Measurements from ENCODE around the gene SDK2. TPM values are rescaled to one million over a fixed set of nuclear protein-coding genes. Genes with fewer than 3 reads are reported as not detected.
A peak's percentile ranks its signal among the peaks of the same experiment; 100 is the strongest.

Gene SDK2
- total RNA-seq, 1 donor from 2014 or later, result 11.2 TPM

GRCh38 chr17:73613271-73614233 lies 30.7 kb downstream of the SDK2 start:
- H3K27ac ChIP-seq (ENCODE audit: low read depth, low read length), result no peak overlapping the region
- H3K4me3 Mint-ChIP-seq (ENCODE audit: unreplicated experiment), result no peak overlapping the region
- no peak for DNase-seq (ENCODE audit: low read depth)

DNA sequence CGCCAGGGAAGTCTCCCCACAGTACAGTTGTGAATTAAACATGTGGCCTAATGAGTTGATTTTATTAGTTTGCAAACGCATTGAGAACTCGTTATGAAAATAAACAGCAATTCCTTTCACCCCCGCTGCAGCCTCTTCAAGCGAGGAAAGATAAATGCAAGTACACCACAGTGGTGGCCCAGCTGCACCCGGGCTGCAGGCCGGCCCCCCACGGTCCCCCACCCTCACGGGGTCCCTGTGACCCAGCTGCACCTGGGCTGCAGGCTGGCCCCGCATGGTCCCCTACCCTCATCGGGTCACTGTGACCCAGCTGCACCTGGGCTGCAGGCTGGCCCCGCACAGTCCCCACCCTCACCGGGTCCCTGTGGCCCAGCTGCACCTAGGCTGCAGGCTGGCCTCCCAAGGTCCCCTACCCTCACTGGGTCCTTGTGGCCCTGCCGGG lies 32.2 kb downstream of the SDK2 start:
- DNase-seq (ENCODE audit: low read depth) (no peak), FAIRE-seq (no peak)
- Mint-ChIP-seq H3K27me3 (ENCODE audit: low read depth, unreplicated experiment) (peaks cover 13% of the 10 kb centered on the region), H3K4me1 (ENCODE audit: low read depth, unreplicated experiment) (peaks cover 39% of the 10 kb centered on the region), H3K27ac (ENCODE audit: unreplicated experiment) (peak overlapping the region; percentile 44), H3K9me3 (ENCODE audit: unreplicated experiment) (peaks cover 3% of the 10 kb centered on the region), H3K4me3 (ENCODE audit: unreplicated experiment) (no peak overlapping the region), H3K36me3 (ENCODE audit: low read depth, unreplicated experiment) (peaks cover 10% of the 10 kb centered on the region)
- no peaks in the 10 kb centered on the region for H3K36me3 ChIP-seq (ENCODE audit: insufficient read depth, low read length)
- peaks cover 2% of the 10 kb centered on the region for H3K27me3 ChIP-seq (ENCODE audit: insufficient read depth, low read length)
- no peaks in the 10 kb centered on the region for H4K20me1 ChIP-seq (ENCODE audit: insufficient read depth, low read length)
- H3K4me1 ChIP-seq (ENCODE audit: insufficient read depth, low read length), result no peaks in the 10 kb centered on the region
- no peaks in the 10 kb centered on the region for H3K9me3 ChIP-seq (ENCODE audit: insufficient read depth, low read depth, low read length)
- no peak overlapping the region for H3K27ac ChIP-seq (ENCODE audit: low read depth, low read length)
- no peak overlapping the region for H2AFZ ChIP-seq (ENCODE audit: low read depth, low read length)
- no peak overlapping the region for H3K4me3 ChIP-seq (ENCODE audit: insufficient read depth, low read depth, low read length)
- TF ChIP-seq, protein P1, sequence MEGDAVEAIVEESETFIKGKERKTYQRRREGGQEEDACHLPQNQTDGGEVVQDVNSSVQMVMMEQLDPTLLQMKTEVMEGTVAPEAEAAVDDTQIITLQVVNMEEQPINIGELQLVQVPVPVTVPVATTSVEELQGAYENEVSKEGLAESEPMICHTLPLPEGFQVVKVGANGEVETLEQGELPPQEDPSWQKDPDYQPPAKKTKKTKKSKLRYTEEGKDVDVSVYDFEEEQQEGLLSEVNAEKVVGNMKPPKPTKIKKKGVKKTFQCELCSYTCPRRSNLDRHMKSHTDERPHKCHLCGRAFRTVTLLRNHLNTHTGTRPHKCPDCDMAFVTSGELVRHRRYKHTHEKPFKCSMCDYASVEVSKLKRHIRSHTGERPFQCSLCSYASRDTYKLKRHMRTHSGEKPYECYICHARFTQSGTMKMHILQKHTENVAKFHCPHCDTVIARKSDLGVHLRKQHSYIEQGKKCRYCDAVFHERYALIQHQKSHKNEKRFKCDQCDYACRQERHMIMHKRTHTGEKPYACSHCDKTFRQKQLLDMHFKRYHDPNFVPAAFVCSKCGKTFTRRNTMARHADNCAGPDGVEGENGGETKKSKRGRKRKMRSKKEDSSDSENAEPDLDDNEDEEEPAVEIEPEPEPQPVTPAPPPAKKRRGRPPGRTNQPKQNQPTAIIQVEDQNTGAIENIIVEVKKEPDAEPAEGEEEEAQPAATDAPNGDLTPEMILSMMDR (IDR thresholded peaks at IDR 0.05; ENCODE audit: insufficient read depth, low read depth, low read length), result no peak
- TF ChIP-seq EZH2 (IDR thresholded peaks at IDR 0.05; ENCODE audit: insufficient read depth, low read length), result no peak
- no peaks in the 10 kb centered on the region for H3K79me2 ChIP-seq (ENCODE audit: insufficient read depth, low read length)
- H3K9ac ChIP-seq (ENCODE audit: low read length), result no peak overlapping the region
- no peak overlapping the region for H3K4me2 ChIP-seq (ENCODE audit: low read length)

More at GRCh38 chr17:73613271-73614233, 30.7 kb downstream of the SDK2 start:
- peaks cover 4% of the 10 kb centered on the region for H3K36me3 Mint-ChIP-seq (ENCODE audit: low read depth, unreplicated experiment)
- H3K27me3 Mint-ChIP-seq (ENCODE audit: low read depth, unreplicated experiment), result peaks cover 5% of the 10 kb centered on the region
- H3K9me3 Mint-ChIP-seq (ENCODE audit: unreplicated experiment), result no peaks in the 10 kb centered on the region
- FAIRE-seq, result no peak
- Histone ChIP-seq H2AFZ (ENCODE audit: low read depth, low read length) (peak overlapping the region; percentile 41), H3K4me3 (ENCODE audit: insufficient read depth, low read depth, low read length) (no peak overlapping the region), H3K4me1 (ENCODE audit: insufficient read depth, low read length) (no peaks in the 10 kb centered on the region), H3K9ac (ENCODE audit: low read length) (no peak overlapping the region), H3K9me3 (ENCODE audit: insufficient read depth, low read depth, low read length) (no peaks in the 10 kb centered on the region), H3K27me3 (ENCODE audit: insufficient read depth, low read length) (peaks cover 2% of the 10 kb centered on the region), H3K4me2 (ENCODE audit: low read length) (no peak overlapping the region), H4K20me1 (ENCODE audit: insufficient read depth, low read length) (no peaks in the 10 kb centered on the region), H3K36me3 (ENCODE audit: insufficient read depth, low read length) (no peaks in the 10 kb centered on the region), H3K79me2 (ENCODE audit: insufficient read depth, low read length) (no peaks in the 10 kb centered on the region)
- TF ChIP-seq, protein P1 (IDR thresholded peaks at IDR 0.05; ENCODE audit: insufficient read depth, low read depth, low read length), result no peak
- TF ChIP-seq EZH2 (IDR thresholded peaks at IDR 0.05; ENCODE audit: insufficient read depth, low read length), result no peak
- H3K4me1 Mint-ChIP-seq (ENCODE audit: low read depth, unreplicated experiment), result peaks cover 42% of the 10 kb centered on the region
- peak overlapping the region; percentile 91 for H3K27ac Mint-ChIP-seq (ENCODE audit: unreplicated experiment)
